K562 (cell line): ENCODE results near the gene LINGO3. TPM values are rescaled to one million over a fixed set of nuclear protein-coding genes. Genes with fewer than 3 reads are reported as not detected.

Experiments
- CBX3 ChIP-seq, 2 experiments: IDR thresholded peaks; 1 replicate in 1 of 2; 2 replicates in 1 of 2; pipeline ENCODE4 v1.6.1; 2012; ENCODE audit warnings: inconsistent platforms in 2 of 2, low read length in 2 of 2, borderline replicate concordance in 1 of 2, control low read depth in 1 of 2
- CHCHD3 ChIP-seq: fragments of 250-450 bp; sonication (Bioruptor Pico); IDR thresholded peaks from 2 replicates; pipeline ENCODE4 v2.1.2; 2022; ENCODE audit warnings: mild to moderate bottlenecking
- CREB1 ChIP-seq, 2 experiments: sonication (generic) in 1 of 2; formaldehyde crosslinking in 1 of 2; IDR thresholded peaks; 2 replicates each; pipeline versions ENCODE4 v1.6.1 to v1.8.0; 2012 to 2022; ENCODE audit warnings: inconsistent platforms in 1 of 2, mild to moderate bottlenecking in 1 of 2, missing genetic modification reagents in 1 of 2, moderate library complexity in 1 of 2
- EZH2 ChIP-seq: IDR thresholded peaks from 2 replicates; pipeline ENCODE4 v1.6.1; 2012; ENCODE audit warnings: low read depth, mild to moderate bottlenecking, inconsistent platforms, low read length, borderline replicate concordance
- HDAC6 ChIP-seq: IDR thresholded peaks from 2 replicates; pipeline ENCODE4 v1.6.1; 2012; ENCODE audit warnings: low read depth, mild to moderate bottlenecking, control low read depth, inconsistent platforms, low read length, moderate library complexity
- NEUROD1 ChIP-seq: fragments of 150-350 bp; IDR thresholded peaks from 2 replicates; pipeline ENCODE4 v1.6.1; 2014; ENCODE audit warnings: borderline replicate concordance, low read length, low read depth; ENCODE audit not compliant: partially characterized antibody
- PPARD ChIP-seq: fragments of 250-450 bp; sonication (Bioruptor Pico); IDR thresholded peaks from 2 replicates; pipeline ENCODE4 v1.8.0; 2022; ENCODE audit warnings: inconsistent platforms, mild to moderate bottlenecking, moderate library complexity
- RB1 ChIP-seq: fragments of 450-650 bp; IDR thresholded peaks from 2 replicates; pipeline ENCODE4 v1.6.1; 2017; ENCODE audit warnings: low read depth, mild to moderate bottlenecking
- RBM15 ChIP-seq: fragments of 200-400 bp; formaldehyde crosslinking; IDR thresholded peaks from 2 replicates; pipeline ENCODE4 v1.6.1; 2018; ENCODE audit warnings: mild to moderate bottlenecking, low read length, moderate library complexity; ENCODE audit not compliant: insufficient read depth
- RBM17 ChIP-seq: fragments of 200-400 bp; formaldehyde crosslinking; IDR thresholded peaks from 2 replicates; pipeline ENCODE4 v1.6.1; 2017; ENCODE audit warnings: low read depth, mild to moderate bottlenecking, low read length, borderline replicate concordance
- RBM25 ChIP-seq: fragments of 200-400 bp; formaldehyde crosslinking; IDR thresholded peaks from 2 replicates; pipeline ENCODE4 v1.6.1; 2018; ENCODE audit warnings: low read length, low read depth, moderate library complexity; ENCODE audit not compliant: severe bottlenecking
- RFX5 ChIP-seq: IDR thresholded peaks from 2 replicates; pipeline ENCODE4 v1.6.1; 2011; ENCODE audit warnings: low read depth, mild to moderate bottlenecking, improper control_type of control experiment, low read length
- SIX5 ChIP-seq, 2 experiments: IDR thresholded peaks; 2 replicates each; pipeline ENCODE4 v1.6.1; 2011; ENCODE audit warnings: low read length in 2 of 2, borderline replicate concordance in 1 of 2, low read depth in 1 of 2, mild to moderate bottlenecking in 1 of 2, moderate library complexity in 1 of 2; ENCODE audit not compliant: insufficient read depth in 1 of 2
- SLC30A9 ChIP-seq: fragments of 250-450 bp; sonication (Bioruptor Pico); IDR thresholded peaks from 2 replicates; pipeline ENCODE4 v1.8.0; 2022; ENCODE audit warnings: mild to moderate bottlenecking, moderate library complexity
- SMAD4 ChIP-seq: fragments of 250-450 bp; sonication (Bioruptor Pico); conservative IDR thresholded peaks from 2 replicates; pipeline ENCODE4 v1.8.0; 2021; ENCODE audit warnings: inconsistent platforms, mild to moderate bottlenecking, moderate library complexity
- TRIM24 ChIP-seq, 2 experiments: fragments of 450-650 bp; IDR thresholded peaks; 2 replicates each; pipeline ENCODE4 v1.6.1; 2016
- ZBTB1 ChIP-seq: sonication (generic); formaldehyde crosslinking; IDR thresholded peaks from 2 replicates; pipeline ENCODE4 v1.8.1; 2023; ENCODE audit warnings: missing genetic modification reagents, low read depth, mild to moderate bottlenecking, borderline replicate concordance
- ZBTB12 ChIP-seq: fragments of 250-450 bp; sonication (Bioruptor Pico); IDR thresholded peaks from 2 replicates; pipeline ENCODE4 v1.4.0; 2020
- ZC3H11A ChIP-seq: IDR thresholded peaks from 2 replicates; pipeline ENCODE4 v1.6.1; 2012; ENCODE audit warnings: low read depth, low read length, improper control_type of control experiment
- ZFP1 ChIP-seq: fragments of 450-650 bp; formaldehyde crosslinking; IDR thresholded peaks from 2 replicates; pipeline ENCODE4 v1.4.0; 2020; ENCODE audit warnings: mild to moderate bottlenecking, mixed read lengths
- ZNF174 ChIP-seq: fragments of 250-450 bp; sonication (Bioruptor Pico); IDR thresholded peaks from 2 replicates; pipeline ENCODE4 v1.4.0; 2020; ENCODE audit warnings: mild to moderate bottlenecking
- ZNF384 ChIP-seq: IDR thresholded peaks from 2 replicates; pipeline ENCODE4 v1.6.1; 2012; ENCODE audit warnings: low read depth, low read length, improper control_type of control experiment
- ZNF699 ChIP-seq: fragments of 250-450 bp; sonication (Bioruptor Pico); IDR thresholded peaks from 2 replicates; pipeline ENCODE4 v1.8.0; 2021; ENCODE audit warnings: mild to moderate bottlenecking, moderate library complexity; ENCODE audit not compliant: insufficient replicate concordance
- polyA plus RNA-seq, 8 experiments: library from polyadenylated mRNA; depleted of rRNA in 4 of 8; stranded (reverse) in 5 of 8; unstranded in 3 of 8; fragments of >200 nt; fragmentation: Nextera tagmentation in 2 of 8; fragmentation: Illumina TruSeq in 1 of 8; extraction: Ambion mirVana in 2 of 8; extraction: Trizol in 1 of 8; gene quantifications; 2 replicates each; pipeline versions ENCODE4 v1.2.1 to v1.2.3, GENCODE V29; 2011 to 2014; ENCODE audit warnings: inconsistent platforms in 1 of 8, missing spikeins in 1 of 8
- total RNA-seq, 7 experiments: library from RNA; depleted of rRNA in 6 of 7; stranded (reverse); fragments of >200 nt in 6 of 7; fragmentation: Illumina TruSeq in 2 of 7; extraction: Trizol in 2 of 7; gene quantifications; 2 replicates each; pipeline versions ENCODE4 v1.2.1 to v1.2.3, GENCODE V29; 2011 to 2021; ENCODE audit warnings: low replicate concordance in 1 of 7
- TF ChIP-seq, protein P1 (sequence below): fragments of 250-450 bp; sonication (Bioruptor Pico); IDR thresholded peaks from 2 replicates; pipeline ENCODE4 v1.9.0; 2021; ENCODE audit warnings: mild to moderate bottlenecking, inconsistent platforms

LINGO3 gene
- total and polyA plus RNA-seq, 9 of the 15 experiments (the other 6 are each of a cell fraction or from before 2014, with no cell fraction given) = 0.03 to 0.05 (median 0.03) TPM; not detected in 6

GRCh38 chr19:2269244-2270156 is 38.5 kb downstream of the LINGO3 start (continued):
- TF ChIP-seq SIX5 (IDR thresholded peaks at IDR 0.05; ENCODE audit: borderline replicate concordance in 1 of 2, insufficient read depth in 1 of 2, low read depth in 1 of 2, low read length in 2 of 2) (no peak), RB1 (no peak; the same call in none of the 2 replicates), RBM15 (no peak), ZNF384 (no peak; the same call in 1 of the 2 replicates), ZBTB1 (CRISPR knock-in tag) (no peak), RBM25 (peak; percentile 99), TRIM24 (IDR thresholded peaks at IDR 0.05) (no peak), PPARD (no peak), RBM17 (no peak), SMAD4 (CRISPR knock-in tag) (peak; percentile 69), RFX5 (no peak), HDAC6 (no peak), EZH2 (no peak), NEUROD1 (peak; percentile 50), CHCHD3 (no peak), CREB1 (IDR thresholded peaks at IDR 0.05) (peak; percentile 81), CREB1 (CRISPR knock-in tag; IDR thresholded peaks at IDR 0.05) (peak; percentile 82), CBX3 (IDR thresholded peaks at IDR 0.05; ENCODE audit: borderline replicate concordance in 1 of 2, low read length in 2 of 2) (no peak), ZC3H11A (no peak), SLC30A9 (CRISPR knock-in tag) (no peak), ZFP1 (CRISPR knock-in tag) (no peak), ZBTB12 (CRISPR knock-in tag) (no peak), ZNF174 (no peak), ZNF699 (CRISPR knock-in tag) (no peak)
- TF ChIP-seq, protein P1, sequence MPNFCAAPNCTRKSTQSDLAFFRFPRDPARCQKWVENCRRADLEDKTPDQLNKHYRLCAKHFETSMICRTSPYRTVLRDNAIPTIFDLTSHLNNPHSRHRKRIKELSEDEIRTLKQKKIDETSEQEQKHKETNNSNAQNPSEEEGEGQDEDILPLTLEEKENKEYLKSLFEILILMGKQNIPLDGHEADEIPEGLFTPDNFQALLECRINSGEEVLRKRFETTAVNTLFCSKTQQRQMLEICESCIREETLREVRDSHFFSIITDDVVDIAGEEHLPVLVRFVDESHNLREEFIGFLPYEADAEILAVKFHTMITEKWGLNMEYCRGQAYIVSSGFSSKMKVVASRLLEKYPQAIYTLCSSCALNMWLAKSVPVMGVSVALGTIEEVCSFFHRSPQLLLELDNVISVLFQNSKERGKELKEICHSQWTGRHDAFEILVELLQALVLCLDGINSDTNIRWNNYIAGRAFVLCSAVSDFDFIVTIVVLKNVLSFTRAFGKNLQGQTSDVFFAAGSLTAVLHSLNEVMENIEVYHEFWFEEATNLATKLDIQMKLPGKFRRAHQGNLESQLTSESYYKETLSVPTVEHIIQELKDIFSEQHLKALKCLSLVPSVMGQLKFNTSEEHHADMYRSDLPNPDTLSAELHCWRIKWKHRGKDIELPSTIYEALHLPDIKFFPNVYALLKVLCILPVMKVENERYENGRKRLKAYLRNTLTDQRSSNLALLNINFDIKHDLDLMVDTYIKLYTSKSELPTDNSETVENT = peak; percentile 94
